ENCODE data around the gene CNN2.

Gene CNN2

DNA sequence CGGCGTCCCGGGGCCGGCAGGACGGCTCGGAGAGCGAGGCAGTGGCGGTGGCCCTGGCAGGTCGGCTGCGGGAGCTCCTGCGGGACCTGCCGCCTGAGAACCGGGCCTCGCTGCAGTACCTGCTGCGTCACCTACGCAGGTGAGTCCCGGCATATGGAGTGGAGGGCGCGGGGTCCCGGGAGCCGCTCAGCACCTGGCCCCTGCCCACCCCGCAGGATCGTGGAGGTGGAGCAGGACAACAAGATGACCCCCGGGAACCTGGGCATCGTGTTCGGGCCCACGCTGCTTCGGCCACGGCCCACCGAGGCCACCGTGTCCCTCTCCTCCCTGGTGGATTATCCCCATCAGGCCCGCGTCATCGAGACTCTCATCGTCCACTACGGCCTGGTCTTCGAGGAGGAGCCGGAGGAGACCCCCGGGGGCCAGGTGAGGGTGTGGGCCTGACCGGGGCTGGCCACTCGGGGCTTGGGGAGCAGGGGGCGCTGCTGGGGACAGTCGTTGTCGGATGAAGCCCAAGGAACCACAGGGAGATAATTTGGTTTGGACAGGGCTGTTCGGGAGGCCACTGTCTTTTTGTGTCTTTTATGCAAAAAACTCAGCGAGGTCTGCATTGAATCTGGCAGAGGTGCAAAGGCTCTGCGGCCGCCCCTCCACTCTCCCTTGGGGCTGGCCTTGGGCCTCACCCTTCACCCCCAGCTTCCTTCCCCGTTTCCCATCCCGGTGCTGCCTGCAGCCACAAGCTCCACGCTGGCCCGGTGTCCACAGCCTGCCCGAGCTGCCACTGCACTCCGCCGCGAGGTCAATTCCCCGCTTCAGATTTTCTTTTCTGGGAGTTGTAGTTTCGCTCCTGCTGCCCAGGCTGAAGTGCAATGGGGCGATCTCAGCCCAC, 56.8 kb downstream of the CNN2 start:
- no peak for TF ChIP-seq ZNF274 (IDR thresholded peaks at IDR 0.05; ENCODE audit: low read depth, low read length)
- H3K4me3 ChIP-seq (ENCODE audit: low read length): no peak overlapping the region

DNA sequence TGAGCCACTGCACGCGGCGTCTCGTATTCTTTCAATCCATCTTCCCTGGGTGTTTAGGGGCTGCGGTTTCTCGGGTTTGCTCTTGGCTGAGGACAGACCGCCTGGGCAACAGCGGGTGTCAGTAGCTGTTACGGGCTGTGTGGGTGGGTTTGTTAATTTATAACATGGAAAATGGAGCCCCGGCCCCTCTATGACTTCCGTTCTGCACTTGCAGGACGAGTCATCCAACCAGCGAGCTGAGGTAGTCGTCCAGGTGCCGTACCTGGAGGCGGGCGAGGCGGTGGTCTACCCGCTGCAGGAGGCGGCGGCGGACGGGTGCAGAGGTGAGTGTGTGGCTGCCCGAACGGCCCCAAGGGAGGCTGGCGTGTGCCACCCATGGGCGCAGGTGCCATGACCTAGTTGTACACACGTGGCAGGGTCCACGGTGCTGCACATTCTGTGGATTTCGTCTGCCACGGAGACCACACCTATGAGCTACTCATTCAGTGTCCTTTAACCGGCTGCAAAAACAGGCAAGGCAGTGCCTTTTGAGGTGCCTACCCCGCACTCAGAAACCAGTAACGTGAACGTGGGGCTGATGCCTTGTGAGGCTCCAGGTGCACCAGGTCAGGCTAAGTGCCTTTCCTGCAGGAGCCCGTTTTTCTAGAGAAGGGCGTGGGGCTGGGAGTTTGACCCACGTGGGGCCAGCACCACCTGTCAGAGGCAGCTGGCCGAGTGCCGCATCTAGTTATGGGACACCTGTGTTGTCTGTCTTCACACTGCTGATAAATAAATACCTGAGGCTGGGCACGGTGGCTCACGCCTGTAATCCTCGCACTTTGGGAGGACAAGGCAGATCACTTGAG, 57.8 kb downstream of the CNN2 start:
- no peak overlapping the region for H3K4me3 ChIP-seq (ENCODE audit: low read length)
- no peak for TF ChIP-seq ZNF274 (IDR thresholded peaks at IDR 0.05; ENCODE audit: low read depth, low read length)

DNA sequence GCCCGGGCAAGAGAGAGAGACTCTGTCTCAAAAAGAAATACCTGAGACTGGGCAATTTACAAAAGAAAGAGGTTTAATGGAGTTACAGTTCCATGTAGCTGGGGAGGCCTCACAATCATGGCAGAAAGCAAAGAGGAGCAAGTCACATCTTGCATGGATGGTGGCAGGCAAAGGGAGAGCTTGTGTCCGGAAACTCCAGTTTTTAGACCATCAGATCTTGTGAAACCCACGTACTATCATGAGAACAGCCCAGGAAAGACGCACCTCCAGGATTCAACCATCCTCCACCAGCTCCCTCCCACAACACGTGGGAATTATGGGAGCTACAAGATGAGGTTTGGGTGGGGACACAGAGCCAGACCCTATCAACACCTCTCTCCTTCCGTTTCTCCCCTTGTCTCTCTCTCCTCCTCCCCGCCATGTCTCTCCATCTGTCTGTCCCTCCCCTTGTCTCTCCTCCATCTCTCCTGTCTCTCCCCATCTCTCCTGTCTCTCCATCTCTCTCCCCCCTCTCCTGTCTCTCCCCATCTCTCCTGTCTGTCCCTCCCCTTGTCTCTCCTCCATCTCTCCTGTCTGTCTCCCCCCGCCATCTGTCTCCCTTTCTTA, 58.7 kb downstream of the CNN2 start:
- no peak for TF ChIP-seq ZNF274 (IDR thresholded peaks at IDR 0.05; ENCODE audit: low read depth, low read length)
- H3K4me3 ChIP-seq (ENCODE audit: low read length): no peak overlapping the region

DNA sequence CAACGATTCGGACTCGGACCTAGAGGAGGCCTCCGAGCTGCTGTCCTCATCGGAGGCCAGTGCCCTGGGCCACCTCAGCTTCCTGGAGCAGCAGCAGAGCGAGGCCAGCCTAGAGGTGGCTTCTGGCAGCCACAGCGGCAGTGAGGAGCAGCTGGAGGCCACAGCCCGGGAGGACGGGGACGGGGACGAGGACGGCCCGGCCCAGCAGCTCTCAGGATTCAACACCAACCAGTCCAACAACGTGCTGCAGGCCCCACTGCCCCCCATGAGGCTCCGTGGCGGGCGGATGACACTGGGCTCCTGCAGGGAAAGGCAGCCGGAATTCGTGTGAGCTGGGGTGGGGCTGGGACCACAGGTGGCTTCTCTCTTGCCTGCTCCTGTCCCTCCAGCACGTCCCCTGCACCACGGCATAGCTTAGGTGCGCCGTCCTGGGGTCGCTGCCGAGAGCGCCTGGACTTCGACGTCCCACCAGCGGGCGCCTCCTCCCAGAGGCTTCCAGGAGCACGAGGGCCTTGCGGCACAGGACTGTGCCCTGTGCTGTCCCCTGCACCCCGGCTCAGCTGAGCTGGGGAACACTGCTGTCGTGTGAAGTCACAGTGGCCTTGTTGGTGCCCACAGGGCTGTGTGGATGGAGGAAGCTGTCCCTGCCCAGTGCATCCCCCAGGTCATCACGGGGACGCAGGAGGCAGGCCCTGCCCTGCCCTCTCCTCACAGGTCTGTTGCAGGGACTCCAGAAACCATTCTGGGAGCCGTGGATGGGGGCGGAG, 59.5 kb downstream of the CNN2 start:
- TF ChIP-seq ZNF274 (IDR thresholded peaks at IDR 0.05; ENCODE audit: low read depth, low read length): no peak
- H3K4me3 ChIP-seq (ENCODE audit: low read length): no peak overlapping the region

DNA sequence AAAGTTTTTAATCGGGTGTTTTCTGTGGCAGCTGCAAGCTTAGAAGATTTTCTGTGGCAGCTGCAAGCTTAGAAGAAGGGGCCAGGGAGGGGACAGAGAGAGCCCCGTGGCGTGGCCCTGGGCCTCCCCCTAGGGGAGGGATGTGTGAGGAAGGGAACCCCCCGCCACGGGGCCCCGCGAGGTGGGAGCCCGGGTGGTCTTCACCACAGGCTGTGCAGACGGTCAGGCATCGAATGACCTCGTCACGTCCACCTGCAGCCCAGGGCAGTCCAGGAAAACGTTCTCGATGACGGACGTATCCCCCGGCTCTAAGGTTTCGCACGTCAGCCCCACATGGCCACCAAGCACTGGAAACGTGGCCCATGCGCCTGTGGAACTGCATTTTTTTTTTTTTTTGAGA, 60.2 kb downstream of the CNN2 start:
- no peak overlapping the region for H3K4me3 ChIP-seq (ENCODE audit: low read length)
- TF ChIP-seq ZNF274 (IDR thresholded peaks at IDR 0.05; ENCODE audit: low read depth, low read length): no peak

DNA sequence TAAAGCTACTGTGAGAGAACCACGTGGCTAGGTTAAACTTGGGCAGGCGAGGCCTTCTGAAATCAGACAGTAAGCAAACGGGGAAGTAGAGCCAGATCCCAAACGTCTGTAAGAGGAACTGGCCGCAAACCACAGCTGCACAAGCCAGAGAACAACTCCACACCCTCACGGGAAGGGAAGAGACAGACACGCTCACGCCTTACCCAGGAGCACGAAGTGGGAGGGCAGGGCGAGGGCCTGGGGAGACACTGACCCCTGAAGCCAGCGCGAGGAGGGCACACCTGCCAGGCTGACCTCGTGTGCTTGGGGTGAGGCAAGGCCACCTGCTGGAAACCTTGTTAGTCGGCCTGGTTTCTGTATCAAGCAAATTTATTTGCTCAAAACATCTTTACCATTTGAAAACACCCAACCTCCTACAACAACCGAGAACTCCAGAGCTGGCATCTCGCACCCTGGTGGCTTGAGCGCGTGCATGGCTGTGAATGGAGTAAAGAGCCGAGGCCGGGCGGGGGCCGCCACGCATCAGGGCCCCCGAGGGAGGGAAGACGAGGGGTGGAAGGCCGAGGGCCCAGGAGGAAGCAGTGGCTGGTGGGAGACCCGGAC, 61.5 kb downstream of the CNN2 start:
- TF ChIP-seq ZNF274 (IDR thresholded peaks at IDR 0.05; ENCODE audit: low read depth, low read length): no peak
- no peak overlapping the region for H3K4me3 ChIP-seq (ENCODE audit: low read length)

DNA sequence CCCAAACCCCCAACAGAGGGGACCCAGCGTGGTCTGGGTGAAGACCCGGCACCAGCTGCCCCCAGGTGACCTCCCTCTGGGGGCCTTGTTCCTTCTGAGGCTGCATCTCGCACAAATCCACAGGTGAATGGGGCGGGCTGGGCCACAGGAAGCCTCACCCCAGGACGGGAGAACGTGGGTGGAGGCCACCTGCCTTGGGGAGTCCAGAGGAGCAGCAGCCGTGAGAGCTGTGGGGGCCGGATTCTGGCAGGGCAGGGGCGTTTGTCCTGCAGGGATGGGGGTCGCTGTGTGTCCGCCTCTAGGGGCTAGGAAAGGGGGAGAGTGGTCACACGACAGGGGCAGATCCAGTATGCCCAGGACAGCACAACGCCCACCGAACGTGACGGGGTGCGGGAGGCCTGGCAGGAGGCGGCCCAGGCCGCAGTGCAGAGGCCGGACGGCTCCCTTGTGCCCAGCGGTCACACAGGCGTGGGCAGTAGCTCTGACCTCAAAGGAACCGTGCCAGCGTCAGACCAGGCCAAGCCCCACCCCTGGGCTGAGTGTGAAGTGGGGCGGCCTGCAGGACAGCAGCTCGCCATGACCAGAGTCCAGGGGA, 62.1 kb downstream of the CNN2 start:
- no peak for TF ChIP-seq ZNF274 (IDR thresholded peaks at IDR 0.05; ENCODE audit: low read depth, low read length)
- H3K4me3 ChIP-seq (ENCODE audit: low read length): no peak overlapping the region

Measured in GM08714 (cell line).